ENCODE measurements around the gene ZC3H6.

GRCh38 chr2:112275311-112275886, at the start of gene ZC3H6:
- peak in 4 of 6 experiments; percentile 37 to 55 (median 52) for TF ChIP-seq CTCF (IDR thresholded peaks at IDR 0.05)
- peak; percentile 89 to 93 for TF ChIP-seq POLR2A (IDR thresholded peaks at IDR 0.05)
